ENCODE measurements around the gene CLDN11. TPM values are rescaled to one million over a fixed set of nuclear protein-coding genes. Genes with fewer than 3 reads are reported as not detected.

The CLDN11 gene
- total RNA-seq, 1 experiment from 2014 or later, result 0.22 TPM

GRCh38 chr3:170438836-170439235 is 20.2 kb downstream of the CLDN11 start:
- H3K9me2 ChIP-seq (ENCODE audit: insufficient read depth), result no peaks in the 10 kb centered on the region
- no peaks in the 10 kb centered on the region for H3K36me3 ChIP-seq (ENCODE audit: control insufficient read depth in 1 of 2, insufficient read depth in 2 of 2, low read length in 2 of 2)
- no peaks in the 10 kb centered on the region for H3K79me2 ChIP-seq (ENCODE audit: insufficient read depth, low read length)
- H4K20me1 ChIP-seq (ENCODE audit: insufficient read depth), result no peaks in the 10 kb centered on the region
- RAD21 ChIA-PET (ENCODE audit: low non-redundant PET in 1 of 2, low total read pairs in 2 of 2, uncharacterized antibody in 2 of 2, unreplicated experiment in 2 of 2), result no interaction called here
- no peak for DNase-seq (ENCODE audit: low read depth, low spot score)
- H3K9me3 ChIP-seq (ENCODE audit: control insufficient read depth in 1 of 2, insufficient read depth in 1 of 2, low read depth in 1 of 2, low read length in 2 of 2), result no peaks in the 10 kb centered on the region
- no peak overlapping the region for H3K4me2 ChIP-seq (ENCODE audit: low read length)
- no peaks in the 10 kb centered on the region for H3K27me3 ChIP-seq (ENCODE audit: insufficient read depth, low read length)
- ATAC-seq, result no peak
- H3K9ac ChIP-seq (ENCODE audit: low read length), result no peak overlapping the region
- H3K4me3 ChIP-seq (replicated peaks in 1 of 2; ENCODE audit: low read depth in 1 of 2, low read length in 2 of 2), result no peak overlapping the region
- CTCF ChIA-PET, result no interaction called here
- TF ChIP-seq ATF3 (IDR thresholded peaks at IDR 0.05), result no peak
- TF ChIP-seq CTCF (IDR thresholded peaks at IDR 0.05 in 2 of 3, conservative IDR thresholded peaks at IDR 0.05 in 1 of 3; ENCODE audit: borderline replicate concordance in 1 of 3, insufficient read depth in 1 of 3, low read depth in 2 of 3, low read length in 2 of 3), result no peak
- no peak for TF ChIP-seq CEBPB (IDR thresholded peaks at IDR 0.05; ENCODE audit: low read depth)
- TF ChIP-seq ZFX (IDR thresholded peaks at IDR 0.05), result no peak
- no peak for TF ChIP-seq RAD21 (IDR thresholded peaks at IDR 0.05; ENCODE audit: low read depth)
- TF ChIP-seq CBX3 (IDR thresholded peaks at IDR 0.05; ENCODE audit: low read depth), result no peak
- no peak for TF ChIP-seq REST (IDR thresholded peaks at IDR 0.05; ENCODE audit: low read depth)
- TF ChIP-seq SRF (IDR thresholded peaks at IDR 0.05; ENCODE audit: low read depth), result no peak
- TF ChIP-seq SIN3A (IDR thresholded peaks at IDR 0.05; ENCODE audit: low read depth), result no peak
- TF ChIP-seq JUND (IDR thresholded peaks at IDR 0.05), result no peak
- no peak for TF ChIP-seq POLR2AphosphoS5 (IDR thresholded peaks at IDR 0.05; ENCODE audit: low read depth, low read length)
- TF ChIP-seq EZH2 (IDR thresholded peaks at IDR 0.05), result no peak
- POLR2A ChIA-PET, result no interaction called here
- no peak overlapping the region for H2AFZ ChIP-seq (ENCODE audit: low read depth, low read length, poor library complexity, severe bottlenecking)
- BruUV-seq (replicated peaks), result no TSS peak
- H3K4me1 ChIP-seq (ENCODE audit: control insufficient read depth in 1 of 2, insufficient read depth in 2 of 2, low read length in 2 of 2), result no peaks in the 10 kb centered on the region
- H3K27ac ChIP-seq (ENCODE audit: low read depth, low read length), result no peak overlapping the region
- intact Hi-C loops (cut with micrococcal nuclease), result no loop called here

Data from HCT116 (cell line).